B cell (primary cell): ENCODE measurements around the gene ARHGDIB. TPM values are rescaled to one million over a fixed set of nuclear protein-coding genes. Genes with fewer than 3 reads are reported as not detected.

ENCODE experiments used
- ATAC-seq: fragments of 200-7000 bp; cut with Tn5 transposase; one replicate; pipeline ENCODE4 v1.10.0; 2021; ENCODE audit warnings: low read depth, mild to moderate bottlenecking, moderate number of reproducible peaks, moderate library complexity
- CTCF ChIA-PET: fragments of 350-600 bp; sonication (Branson Sonifier 250); formaldehyde crosslinking; loops from one replicate; lab custom pipeline; 2021; ENCODE audit warnings: antibody characterized with exemption, inconsistent platforms; lab: Charles Lee
- POLR2A ChIA-PET: fragments of 350-600 bp; sonication (Branson Sonifier 250); formaldehyde crosslinking; loops from one replicate; lab custom pipeline; 2021; ENCODE audit warnings: antibody characterized with exemption; lab: Charles Lee
- DNase-seq: peaks from one replicate; pipeline ENCODE4 v3.0.0; 2013
- H2AFZ ChIP-seq: 2 replicates; pipeline ENCODE4 v1.6.1; 2012; ENCODE audit warnings: mild to moderate bottlenecking, low read depth, low read length; ENCODE audit not compliant: insufficient read depth, poor library complexity, severe bottlenecking
- H3K27ac ChIP-seq, 2 donors: 1 replicate in 1 of 2; 2 replicates in 1 of 2; pipeline ENCODE4 v1.5.1; 2012 to 2013; ENCODE audit warnings: low read length in 2 of 2, mild to moderate bottlenecking in 2 of 2, moderate library complexity in 1 of 2
- H3K27me3 ChIP-seq, 4 experiments: fragments of 200-600 bp in 1 of 4; sonication (generic) in 1 of 4; replicated peaks in 1 of 4; 1 replicate in 2 of 4; 2 replicates in 2 of 4; pipeline versions ENCODE4 v1.6.1 to v1.7.0; 2013 to 2016; ENCODE audit warnings: low read length in 3 of 4, mild to moderate bottlenecking in 2 of 4, mixed read lengths in 1 of 4, moderate library complexity in 1 of 4; ENCODE audit not compliant: insufficient read depth in 4 of 4, control insufficient read depth in 3 of 4; ENCODE audit errors: control extremely low read depth in 1 of 4
- H3K36me3 ChIP-seq, 2 experiments: replicated peaks in 1 of 2; 1 replicate in 1 of 2; 2 replicates in 1 of 2; pipeline versions ENCODE4 v1.6.1 to v1.7.1; 2013; ENCODE audit warnings: low read length in 1 of 2; ENCODE audit not compliant: insufficient read depth in 2 of 2, control insufficient read depth in 1 of 2; ENCODE audit errors: control extremely low read depth in 1 of 2, extremely low read depth in 1 of 2
- H3K4me1 ChIP-seq, 2 donors: fragments of 200-600 bp in 1 of 2; sonication (generic) in 1 of 2; 1 replicate in 1 of 2; 2 replicates in 1 of 2; pipeline versions ENCODE4 v1.5.1 to v1.6.1; 2013 to 2017; ENCODE audit warnings: low read length in 2 of 2; ENCODE audit not compliant: control insufficient read depth in 2 of 2, insufficient read depth in 2 of 2
- H3K4me2 ChIP-seq: replicated peaks from 2 replicates; pipeline ENCODE3; 2012; ENCODE audit warnings: mild to moderate bottlenecking, low read depth, low read length; ENCODE audit not compliant: poor library complexity, severe bottlenecking
- H3K4me3 ChIP-seq, 5 experiments: fragments of 200-600 bp in 1 of 5; sonication (generic) in 1 of 5; 1 replicate in 3 of 5; 2 replicates in 2 of 5; pipeline versions ENCODE4 v1.5.1 to v1.7.0; 2011 to 2016; ENCODE audit warnings: low read length in 4 of 5, mild to moderate bottlenecking in 4 of 5, low read depth in 2 of 5, control low read depth in 1 of 5, moderate library complexity in 1 of 5; ENCODE audit not compliant: insufficient read depth in 1 of 5; ENCODE audit errors: control extremely low read depth in 1 of 5, extremely low read depth in 1 of 5
- H3K79me2 ChIP-seq: fragments of 200-600 bp; sonication (generic); one replicate; pipeline ENCODE4 v1.6.0; 2016; ENCODE audit warnings: low read length; ENCODE audit not compliant: control insufficient read depth, insufficient read depth
- H3K9ac ChIP-seq: fragments of 200-600 bp; sonication (generic); 2 replicates; pipeline ENCODE4 v1.6.1; 2017; ENCODE audit warnings: mild to moderate bottlenecking, low read length, moderate library complexity
- H3K9me3 ChIP-seq, 3 donors: one replicate each; pipeline versions ENCODE4 v1.6.1 to v1.7.1; 2013; ENCODE audit warnings: low read length in 2 of 3; ENCODE audit not compliant: control insufficient read depth in 2 of 3, insufficient read depth in 1 of 3; ENCODE audit errors: control extremely low read depth in 1 of 3
- H4K20me1 ChIP-seq: 2 replicates; pipeline ENCODE4 v1.6.0; 2012; ENCODE audit warnings: mild to moderate bottlenecking, low read length; ENCODE audit not compliant: insufficient read depth, control insufficient read depth, poor library complexity, severe bottlenecking
- H3K27ac Mint-ChIP-seq: one replicate; pipeline ENCODE4 v1.8.0; 2021; ENCODE audit warnings: mixed read lengths
- H3K27me3 Mint-ChIP-seq: one replicate; pipeline ENCODE4 v1.8.0; 2021; ENCODE audit warnings: mixed read lengths
- H3K4me1 Mint-ChIP-seq: one replicate; pipeline ENCODE4 v1.8.0; 2021; ENCODE audit warnings: mixed read lengths
- H3K4me3 Mint-ChIP-seq: one replicate; pipeline ENCODE4 v1.8.0; 2021; ENCODE audit warnings: mixed read lengths
- H3K9me3 Mint-ChIP-seq: one replicate; pipeline ENCODE4 v1.8.0; 2022; ENCODE audit warnings: mixed read lengths; ENCODE audit not compliant: insufficient read depth
- EZH2 ChIP-seq: IDR thresholded peaks from 2 replicates; pipeline ENCODE4 v1.6.1; 2012; ENCODE audit warnings: borderline replicate concordance, low read depth, mild to moderate bottlenecking, moderate library complexity, low read length; ENCODE audit not compliant: insufficient read depth, poor library complexity, severe bottlenecking
- WGBS: methylation state at CpG from one replicate; pipeline ENCODE4 v1.1.5; 2013; ENCODE audit warnings: missing lambda C conversion rate; ENCODE audit not compliant: insufficient coverage; 5-methylcytosine and 5-hydroxymethylcytosine counted together
- intact Hi-C: fragments of 100-400 bp; cut with micrococcal nuclease; formaldehyde crosslinking; loops from one replicate; pipeline ENCODE4 v1.10.0; 2022
- polyA plus RNA-seq: library from polyadenylated mRNA; depleted of rRNA; stranded (reverse); fragments of >200 nt; gene quantifications from 2 replicates; pipeline ENCODE4 v1.2.3, GENCODE V29; 2012
- total RNA-seq, 2 donors: library from RNA; stranded (reverse); fragments of 120-200 nt in 1 of 2; gene quantifications; 1 replicate in 1 of 2; 2 replicates in 1 of 2; pipeline versions ENCODE4 v1.2.3 to v1.2.4, GENCODE V29; 2013 to 2022
- TF ChIP-seq, protein P1 (sequence below): fragments of 200-600 bp; IDR thresholded peaks from one replicate; pipeline ENCODE4 v1.8.0; 2022; ENCODE audit warnings: antibody characterized with exemption, mild to moderate bottlenecking

ARHGDIB gene
- total and polyA plus RNA-seq, 2 donors (not counting 1 experiment from before 2014, with no cell fraction given), result 514 to 826 TPM

DNA sequence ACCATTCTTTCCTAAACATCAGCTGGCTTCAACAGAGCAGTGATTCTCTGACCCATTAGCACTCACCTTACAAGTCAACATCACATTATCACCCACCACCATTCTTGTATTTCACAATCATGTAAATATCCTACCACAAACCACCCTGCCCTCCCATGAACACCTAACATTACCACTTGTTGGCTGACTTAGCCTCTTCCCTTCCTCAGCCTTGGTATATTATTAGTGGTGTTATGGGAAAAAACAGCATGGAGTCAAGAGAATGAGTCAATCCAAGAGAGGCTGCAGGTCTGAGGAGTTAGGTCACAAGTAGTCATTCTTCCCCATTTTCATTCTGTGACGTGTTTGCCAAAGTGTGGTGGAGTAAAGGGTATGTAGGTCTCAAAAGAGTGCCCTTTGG is 53.4 kb downstream of the ARHGDIB start:
- H3K9me3 ChIP-seq, result no peaks in the 10 kb centered on the region
- no peak overlapping the region for H3K27ac ChIP-seq
- H3K4me1 ChIP-seq, result peaks cover 0 to 5% of the 10 kb centered on the region in 2 donors
- WGBS, result no CpG with 5 or more reads among the region's 1 CpG
- Mint-ChIP-seq H3K4me1 (peaks cover 6% of the 10 kb centered on the region), H3K4me3 (no peak overlapping the region), H3K9me3 (peaks cover 3% of the 10 kb centered on the region), H3K27ac (no peak overlapping the region), H3K27me3 (no peaks in the 10 kb centered on the region)
- no peaks in the 10 kb centered on the region for H4K20me1 ChIP-seq
- no peaks in the 10 kb centered on the region for H3K27me3 ChIP-seq
- no peak overlapping the region for H3K9ac ChIP-seq
- CTCF ChIA-PET, result no interaction called here
- ATAC-seq (no peak), DNase-seq (no peak)
- intact Hi-C loops, result no loop called here
- peaks cover 0 to under 1% of the 10 kb centered on the region in 2 experiments for H3K36me3 ChIP-seq
- no peaks in the 10 kb centered on the region for H3K79me2 ChIP-seq
- H2AFZ ChIP-seq, result no peak overlapping the region
- no peak overlapping the region for H3K4me3 ChIP-seq
- POLR2A ChIA-PET, result no interaction called here
- no peak overlapping the region for H3K4me2 ChIP-seq
- no peak for TF ChIP-seq EZH2
- TF ChIP-seq, protein P1, sequence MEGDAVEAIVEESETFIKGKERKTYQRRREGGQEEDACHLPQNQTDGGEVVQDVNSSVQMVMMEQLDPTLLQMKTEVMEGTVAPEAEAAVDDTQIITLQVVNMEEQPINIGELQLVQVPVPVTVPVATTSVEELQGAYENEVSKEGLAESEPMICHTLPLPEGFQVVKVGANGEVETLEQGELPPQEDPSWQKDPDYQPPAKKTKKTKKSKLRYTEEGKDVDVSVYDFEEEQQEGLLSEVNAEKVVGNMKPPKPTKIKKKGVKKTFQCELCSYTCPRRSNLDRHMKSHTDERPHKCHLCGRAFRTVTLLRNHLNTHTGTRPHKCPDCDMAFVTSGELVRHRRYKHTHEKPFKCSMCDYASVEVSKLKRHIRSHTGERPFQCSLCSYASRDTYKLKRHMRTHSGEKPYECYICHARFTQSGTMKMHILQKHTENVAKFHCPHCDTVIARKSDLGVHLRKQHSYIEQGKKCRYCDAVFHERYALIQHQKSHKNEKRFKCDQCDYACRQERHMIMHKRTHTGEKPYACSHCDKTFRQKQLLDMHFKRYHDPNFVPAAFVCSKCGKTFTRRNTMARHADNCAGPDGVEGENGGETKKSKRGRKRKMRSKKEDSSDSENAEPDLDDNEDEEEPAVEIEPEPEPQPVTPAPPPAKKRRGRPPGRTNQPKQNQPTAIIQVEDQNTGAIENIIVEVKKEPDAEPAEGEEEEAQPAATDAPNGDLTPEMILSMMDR, result no peak

DNA sequence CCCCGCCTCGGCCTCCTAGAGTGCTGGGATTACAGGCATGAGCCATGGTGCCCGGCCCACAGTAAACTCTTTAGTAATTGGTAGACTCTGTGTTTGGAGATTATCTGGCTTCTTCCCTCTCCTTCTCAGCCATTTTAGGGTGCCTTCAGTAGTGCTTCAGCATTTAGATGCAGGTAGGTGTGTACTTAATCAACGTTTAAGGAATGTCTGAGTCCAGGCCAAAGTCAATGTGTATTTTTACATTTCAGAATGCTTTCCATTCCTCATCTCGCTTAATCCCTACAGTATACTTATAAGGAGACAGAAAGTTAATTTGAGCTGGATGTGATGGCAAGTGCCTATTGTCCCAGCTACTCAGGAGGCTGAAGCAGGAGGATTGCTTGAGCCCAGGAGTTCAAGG is 55.3 kb downstream of the ARHGDIB start:
- Histone ChIP-seq H3K9me3 (no peaks in the 10 kb centered on the region), H3K27me3 (no peaks in the 10 kb centered on the region), H3K27ac (no peak overlapping the region), H3K79me2 (no peaks in the 10 kb centered on the region), H4K20me1 (no peaks in the 10 kb centered on the region), H3K36me3 (no peaks in the 10 kb centered on the region), H2AFZ (no peak overlapping the region), H3K4me3 (no peak overlapping the region), H3K4me2 (no peak overlapping the region), H3K4me1 (peaks cover 0 to 5% of the 10 kb centered on the region in 2 donors), H3K9ac (no peak overlapping the region)
- ATAC-seq, result no peak
- intact Hi-C loops, result no loop called here
- WGBS, result no CpG with 5 or more reads among the region's 5 CpGs
- H3K4me3 Mint-ChIP-seq, result no peak overlapping the region
- H3K4me1 Mint-ChIP-seq, result peaks cover 6% of the 10 kb centered on the region
- no peak for DNase-seq
- H3K27ac Mint-ChIP-seq, result no peak overlapping the region
- H3K27me3 Mint-ChIP-seq, result no peaks in the 10 kb centered on the region
- no peak for TF ChIP-seq EZH2
- TF ChIP-seq, protein P1, result no peak
- ChIA-PET CTCF (no interaction called here), POLR2A (no interaction called here)
- H3K9me3 Mint-ChIP-seq, result no peaks in the 10 kb centered on the region
